Activated CD8-positive, alpha-beta memory T cell treated with anti-CD3 and anti-CD28 coated beads, Interleukin-2, amount 50 U/mL, for 1 hour (primary cell): ENCODE data around the gene MAGEA9B.
"Not testable (repeated sequence)": the region's sequence is repeated elsewhere in the genome, so short reads cannot be mapped to it uniquely, and the experiment has no call there.

ENCODE experiments used
- DNase-seq: peaks from one replicate; pipeline ENCODE4 v3.0.0-alpha.2; 2020; ENCODE audit errors: extremely low read depth

MAGEA9B gene, protein sequence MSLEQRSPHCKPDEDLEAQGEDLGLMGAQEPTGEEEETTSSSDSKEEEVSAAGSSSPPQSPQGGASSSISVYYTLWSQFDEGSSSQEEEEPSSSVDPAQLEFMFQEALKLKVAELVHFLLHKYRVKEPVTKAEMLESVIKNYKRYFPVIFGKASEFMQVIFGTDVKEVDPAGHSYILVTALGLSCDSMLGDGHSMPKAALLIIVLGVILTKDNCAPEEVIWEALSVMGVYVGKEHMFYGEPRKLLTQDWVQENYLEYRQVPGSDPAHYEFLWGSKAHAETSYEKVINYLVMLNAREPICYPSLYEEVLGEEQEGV

DNA sequence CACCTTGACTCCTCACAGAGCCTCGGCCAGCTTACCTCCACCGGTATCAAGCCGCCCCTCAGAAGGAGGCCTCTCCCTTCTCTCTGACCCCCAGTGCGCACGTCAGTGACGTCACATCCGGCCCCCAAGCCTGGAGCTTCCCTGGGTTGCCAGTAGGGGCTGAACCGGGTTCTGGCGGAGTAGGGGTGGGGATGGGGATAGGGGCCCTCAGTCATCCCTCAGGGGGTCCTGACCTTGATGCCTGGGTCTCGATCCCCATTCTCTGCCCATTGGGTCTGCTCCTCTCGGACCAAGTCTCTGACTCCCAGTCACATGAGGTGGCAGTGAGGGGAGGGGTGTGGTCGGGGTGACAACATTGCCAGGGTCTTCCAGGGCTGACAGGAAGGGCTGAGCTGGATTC, at the start of gene MAGEA9B:
Gene MAGEA9B, minus strand, starts transcription at position 101 of the 400 bp plus-strand sequence. CDS start 4,280 bp downstream, outside the sequence.
- not testable (repeated sequence) for DNase-seq

DNA sequence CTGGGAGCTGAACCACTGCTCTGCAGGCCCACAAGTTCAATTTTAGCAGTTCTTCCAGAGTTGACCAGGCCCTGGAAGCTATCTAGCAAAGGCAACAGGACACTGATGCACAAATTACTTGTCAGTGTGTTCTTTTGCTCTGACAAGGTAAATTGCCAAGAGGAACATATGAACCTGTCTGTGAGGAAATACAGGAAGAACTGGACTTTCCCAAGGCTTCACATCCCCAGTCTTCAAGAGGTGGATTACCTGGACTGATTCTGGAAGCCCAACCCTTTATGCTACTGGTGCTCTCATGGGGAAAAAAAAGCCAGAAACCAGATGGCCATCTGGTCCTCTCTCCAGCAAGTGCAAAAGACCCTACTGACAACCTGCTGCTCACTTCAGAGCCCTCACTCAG, 46.3 kb upstream of the MAGEA9B start:
- no peak for DNase-seq

DNA sequence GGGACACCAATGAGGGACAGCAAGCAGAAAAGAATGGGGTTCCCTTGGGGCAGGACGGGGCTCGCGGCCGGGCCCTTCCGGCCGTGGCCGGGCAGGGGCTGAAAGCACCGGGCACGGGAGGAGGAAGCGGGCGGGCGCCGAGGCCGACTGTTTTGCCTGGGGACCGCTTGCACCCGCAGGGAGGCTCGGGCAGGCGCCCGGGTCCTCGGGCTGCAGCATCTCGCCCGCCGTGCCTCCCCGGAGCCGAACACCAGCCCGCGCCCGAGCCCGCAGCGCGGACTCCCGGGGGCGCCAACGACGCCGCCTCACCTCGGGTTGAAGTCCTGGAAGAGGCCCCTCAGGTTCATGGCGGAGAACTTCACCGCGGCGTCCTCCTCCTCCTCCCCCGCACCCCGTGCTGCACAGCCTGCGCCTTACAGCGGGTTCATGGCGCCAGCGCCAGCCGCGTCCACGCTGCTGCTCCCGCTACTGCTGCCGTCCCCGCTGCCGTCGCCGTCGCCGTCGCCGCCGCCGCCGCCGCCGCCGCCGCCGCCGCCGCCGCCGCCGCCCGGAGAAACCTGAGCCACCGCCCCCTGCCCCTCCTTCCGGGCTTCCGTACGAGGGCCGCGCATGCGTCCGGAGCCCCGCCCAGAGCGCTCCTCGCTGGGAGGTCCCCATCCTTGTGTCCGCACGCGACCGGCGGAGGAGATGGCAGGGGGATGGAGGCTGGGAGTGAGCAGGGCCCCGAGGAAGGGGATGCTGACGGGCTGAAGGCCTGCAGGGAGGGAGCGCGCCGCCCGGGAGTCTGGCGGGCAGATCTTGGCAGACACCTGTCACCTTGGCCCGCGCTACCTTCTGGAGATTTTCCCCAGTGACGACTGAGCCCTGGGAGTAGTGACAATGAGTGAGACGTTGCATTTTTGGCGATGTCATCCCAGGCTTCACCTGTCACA, 44.2 kb upstream of the MAGEA9B start, which contains the start of gene TMEM185A:
Gene TMEM185A, minus strand, starts transcription at position 559 of the 932 bp plus-strand sequence. Its CDS starts 212 bp downstream, at position 347.
- DNase-seq, result peak; percentile 14

DNA sequence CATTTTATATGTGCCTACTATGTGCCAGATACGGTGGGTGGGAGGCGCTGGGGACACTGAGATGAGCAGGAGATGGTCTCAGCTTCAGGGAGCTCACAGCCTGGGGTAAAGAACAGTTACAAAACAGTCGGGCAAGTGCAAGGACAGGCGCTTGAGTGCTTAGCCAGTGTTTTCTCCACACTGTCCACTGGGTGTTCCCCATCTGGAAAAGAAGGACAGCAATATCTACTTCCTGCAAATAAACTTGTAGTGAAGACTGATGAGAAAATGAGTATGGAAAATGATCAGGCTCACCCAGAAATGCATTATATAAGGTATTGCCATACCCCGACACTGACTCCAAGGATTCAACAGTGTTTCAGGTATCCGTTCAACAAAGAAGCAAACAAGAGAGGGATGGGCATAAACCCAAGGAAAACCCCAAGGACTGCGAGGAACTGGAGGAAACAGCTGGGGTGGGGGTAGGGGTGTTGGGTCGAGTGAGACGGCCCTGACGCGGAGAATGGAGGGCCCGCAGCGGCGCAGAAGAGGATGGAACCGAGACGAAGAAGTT, 43.5 kb upstream of the MAGEA9B start:
- DNase-seq, result no peak

DNA sequence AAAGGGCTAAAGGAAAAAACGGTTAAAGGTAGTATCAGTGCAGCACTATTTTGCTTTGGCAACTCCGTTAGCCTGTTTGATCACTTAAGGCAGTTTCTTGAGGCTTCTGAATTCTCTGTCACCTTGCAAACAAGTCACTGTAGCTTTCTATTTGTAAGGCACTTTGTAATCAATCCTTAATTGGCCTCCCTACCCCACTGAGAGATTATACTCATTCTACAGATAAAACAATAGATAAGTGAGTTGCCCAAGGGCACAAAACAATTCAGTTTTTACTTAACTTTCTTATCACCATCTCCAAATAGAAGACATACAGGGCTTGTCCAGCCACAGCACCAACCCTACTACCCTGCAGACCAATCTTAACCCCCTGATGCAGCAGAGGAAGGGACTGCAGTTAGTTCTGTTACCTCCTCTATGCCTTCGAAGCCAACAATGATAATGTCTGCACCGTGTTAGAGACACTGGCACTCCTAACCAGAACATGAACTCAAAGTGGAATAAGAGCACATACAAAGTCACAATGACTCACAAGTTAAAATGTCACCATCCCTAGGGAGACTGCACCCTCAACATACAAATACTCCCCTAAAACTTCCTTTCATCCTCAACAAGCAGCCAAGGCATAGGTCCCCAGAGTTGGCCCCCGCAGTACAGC, 42.6 kb upstream of the MAGEA9B start:
- DNase-seq, result no peak

DNA sequence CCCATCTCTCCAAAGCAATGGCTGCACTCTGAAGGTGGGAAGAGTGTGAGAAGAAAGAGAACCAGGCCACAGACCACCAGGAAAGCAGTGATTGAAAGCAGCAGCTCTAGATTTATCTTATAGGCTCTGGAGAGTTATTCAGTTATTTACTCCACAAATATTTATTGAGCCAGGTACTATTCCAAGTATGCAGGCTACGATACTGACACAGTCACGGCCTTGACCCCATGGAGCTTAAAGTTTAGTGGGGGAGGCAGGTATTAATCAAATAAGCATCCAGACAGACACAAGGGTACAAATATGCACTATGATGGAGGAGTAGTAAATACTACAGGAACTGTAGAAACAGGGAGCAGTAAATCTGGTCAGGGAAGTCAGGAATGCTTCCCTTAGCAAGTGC, 41.5 kb upstream of the MAGEA9B start:
- no peak for DNase-seq

DNA sequence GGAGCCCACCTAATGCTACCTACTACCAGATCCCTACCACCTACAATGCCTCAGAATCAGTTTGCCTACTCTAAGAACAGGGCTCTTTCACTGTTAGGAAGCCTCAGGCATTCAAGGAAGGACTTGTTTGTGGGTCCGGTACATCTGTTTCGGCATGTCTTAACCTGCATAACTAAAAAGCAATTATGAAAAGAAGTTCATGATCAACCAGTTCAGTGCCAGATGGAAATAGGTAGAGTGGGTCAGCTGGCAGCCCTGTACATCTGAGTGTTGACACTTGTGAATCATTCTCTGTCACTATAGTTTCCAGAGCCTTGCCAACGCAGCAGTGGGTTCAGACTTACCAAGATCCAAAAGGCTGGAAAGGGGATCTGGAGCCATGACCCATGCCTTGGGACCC, 41.0 kb upstream of the MAGEA9B start:
- no peak for DNase-seq

DNA sequence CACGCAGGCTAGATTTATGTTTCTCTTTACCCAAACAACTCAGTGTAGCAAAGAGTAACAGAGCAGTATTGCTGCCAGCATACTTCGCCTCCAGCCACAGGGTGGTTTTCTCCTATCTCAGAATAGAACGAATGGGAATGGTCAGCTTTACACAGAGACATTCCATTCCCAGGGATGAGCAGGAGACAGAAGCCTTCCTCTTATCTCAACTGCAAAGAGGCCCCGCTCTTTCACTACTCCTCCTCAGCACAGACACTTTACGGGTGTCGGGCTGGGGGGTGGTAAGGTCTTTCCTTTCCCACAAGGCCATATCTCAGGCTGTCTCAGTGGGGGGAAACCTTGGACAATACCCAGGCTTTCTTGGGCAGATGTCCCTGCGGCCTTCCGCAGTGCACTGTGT, 39.6 kb upstream of the MAGEA9B start:
- not testable (repeated sequence) for DNase-seq

DNA sequence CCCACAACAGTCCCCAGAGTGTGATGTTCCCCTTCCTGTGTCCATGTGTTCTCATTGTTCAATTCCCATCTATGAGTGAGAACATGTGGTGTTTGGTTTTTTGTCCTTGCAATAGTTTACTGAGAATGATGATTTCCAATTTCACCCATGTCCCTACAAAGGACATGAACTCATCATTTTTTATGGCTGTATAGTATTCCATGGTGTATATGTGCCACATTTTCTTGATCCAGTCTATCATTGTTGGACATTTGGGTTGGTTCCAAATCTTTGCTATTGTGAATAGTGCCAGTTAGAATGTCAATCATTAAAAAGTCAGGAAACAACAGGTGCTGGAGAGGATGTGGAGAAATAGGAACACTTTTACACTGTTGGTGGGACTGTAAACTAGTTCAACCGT, 32.4 kb upstream of the MAGEA9B start:
- DNase-seq, result not testable (repeated sequence)

DNA sequence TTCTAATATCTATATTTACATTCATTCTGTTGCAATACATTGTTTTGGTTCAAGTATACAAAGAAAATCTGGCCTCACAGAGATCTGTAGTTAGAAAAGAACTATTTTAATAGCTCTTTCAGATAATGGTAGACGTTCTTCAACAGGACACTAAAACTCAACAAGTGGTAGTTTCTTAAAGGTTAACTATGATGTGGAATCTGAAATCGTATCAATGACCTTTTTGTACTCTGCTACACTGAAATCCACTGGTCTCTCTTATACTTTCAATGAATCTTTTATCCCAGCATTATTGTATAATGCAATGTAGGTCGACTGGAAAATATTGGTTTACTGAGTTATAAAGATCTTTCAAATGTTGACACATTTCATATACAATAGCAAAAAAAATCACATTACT, 31.6 kb upstream of the MAGEA9B start:
- DNase-seq, result no peak

DNA sequence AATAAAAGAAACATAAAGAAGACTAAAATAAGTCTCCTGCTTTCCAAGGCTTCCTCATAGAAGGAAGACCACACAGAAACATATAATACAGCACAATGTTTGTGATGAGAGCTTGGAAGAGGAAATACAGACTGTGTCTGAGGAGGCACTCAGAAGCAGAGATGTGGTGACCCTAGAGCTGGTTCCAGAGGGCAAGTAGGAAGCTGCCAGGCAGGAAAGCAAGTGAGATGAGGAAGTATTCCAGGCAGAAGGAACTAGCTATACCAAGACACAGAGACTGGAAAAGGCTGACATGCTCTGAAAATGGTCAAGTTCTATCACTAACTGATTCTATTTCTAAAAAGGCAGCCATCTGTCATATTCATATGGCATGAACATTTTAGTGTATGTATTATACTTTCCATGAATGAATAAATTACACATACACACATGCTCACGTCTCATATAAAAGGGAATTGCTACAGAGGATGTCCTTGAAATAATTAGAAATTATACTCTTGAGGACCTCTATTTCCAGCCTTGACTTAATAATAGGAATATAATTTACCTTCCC, 24.4 kb upstream of the MAGEA9B start:
- DNase-seq, result no peak

DNA sequence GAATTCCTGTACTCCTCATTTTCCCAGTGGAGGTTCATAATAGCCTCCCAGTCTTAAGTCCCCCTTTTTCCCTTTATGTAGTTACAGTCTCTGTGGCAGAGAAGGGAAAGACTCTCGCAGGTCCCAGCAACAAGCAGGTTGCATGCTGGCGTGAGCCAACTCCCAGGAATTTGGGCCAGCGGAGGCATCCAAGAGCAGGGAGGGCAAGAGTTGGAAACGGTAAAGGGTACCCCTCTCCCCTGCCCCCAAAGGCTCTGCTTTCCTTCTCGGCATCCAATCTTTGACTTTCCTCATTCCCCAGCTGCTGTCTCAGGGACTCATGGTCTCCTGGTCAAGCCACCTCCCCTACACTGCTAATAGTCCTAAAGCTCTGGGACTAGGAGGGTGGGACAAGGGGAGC, 23.3 kb upstream of the MAGEA9B start:
- no peak for DNase-seq

DNA sequence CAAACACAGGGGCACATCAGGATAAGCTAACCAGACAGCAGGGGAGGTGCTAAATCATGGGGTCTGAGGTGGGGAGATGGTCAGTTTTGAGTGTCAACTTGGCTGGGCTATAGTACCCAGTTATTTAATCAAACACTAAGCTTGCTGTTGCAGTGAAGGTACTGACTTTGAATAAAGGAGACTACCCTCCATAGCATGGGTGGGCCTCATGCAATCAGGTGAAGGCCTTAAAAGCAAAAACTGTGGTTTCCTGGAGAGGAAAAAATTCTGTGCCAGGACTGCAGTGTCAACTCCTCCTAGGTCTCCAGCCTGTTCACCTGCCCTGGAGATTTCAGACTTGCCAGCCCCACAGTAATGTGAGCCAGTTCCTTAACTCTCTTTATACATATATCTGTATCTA, 20.4 kb upstream of the MAGEA9B start:
- no peak for DNase-seq

DNA sequence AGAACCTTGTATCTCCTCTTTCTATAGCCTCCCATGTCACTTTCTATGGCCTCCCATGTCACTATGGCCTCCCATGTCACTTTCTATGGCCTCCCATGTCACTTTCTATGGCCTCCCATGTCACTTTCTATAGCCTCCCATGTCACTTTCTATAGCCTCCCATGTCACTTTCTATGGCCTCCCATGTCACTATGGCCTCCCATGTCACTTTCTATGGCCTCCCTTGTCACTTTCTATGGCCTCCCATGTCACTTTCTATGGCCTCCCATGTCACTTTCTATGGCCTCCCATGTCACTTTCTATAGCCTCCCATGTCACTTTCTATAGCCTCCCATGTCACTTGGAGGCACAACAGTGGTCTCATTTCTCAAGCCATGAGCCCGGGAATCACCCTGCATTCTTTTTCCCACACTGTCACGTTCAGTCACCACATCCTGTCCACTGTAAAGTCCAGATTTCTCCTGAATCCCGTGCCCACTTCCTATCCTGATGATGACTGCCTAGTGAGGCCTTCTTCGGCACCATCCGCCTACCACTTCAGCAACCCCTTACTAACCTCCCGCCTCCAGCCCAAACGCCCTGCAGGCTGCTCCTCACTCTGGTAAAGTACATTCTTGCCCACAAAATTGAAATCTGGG, 18.1 kb upstream of the MAGEA9B start:
- not testable (repeated sequence) for DNase-seq

DNA sequence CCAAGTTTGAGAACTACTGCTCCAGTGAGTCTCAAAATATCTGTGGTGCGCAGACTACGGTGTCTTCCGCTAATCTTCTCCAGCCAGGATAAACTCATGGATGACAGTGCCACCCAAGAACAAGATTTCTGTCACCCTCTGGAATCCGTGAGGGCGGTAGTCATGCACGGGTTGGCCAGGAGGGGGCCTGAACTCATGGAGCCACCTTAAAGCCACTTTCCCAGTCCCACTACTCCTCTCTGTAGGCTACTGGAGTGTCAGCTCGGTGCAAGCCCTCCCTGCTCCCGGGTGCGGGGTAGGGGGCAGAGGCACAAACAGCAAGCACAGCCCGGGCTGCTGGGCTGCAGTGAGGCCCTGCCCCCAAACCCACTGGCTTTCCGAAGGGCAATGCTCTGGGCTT, 11.3 kb upstream of the MAGEA9B start:
- not testable (repeated sequence) for DNase-seq

DNA sequence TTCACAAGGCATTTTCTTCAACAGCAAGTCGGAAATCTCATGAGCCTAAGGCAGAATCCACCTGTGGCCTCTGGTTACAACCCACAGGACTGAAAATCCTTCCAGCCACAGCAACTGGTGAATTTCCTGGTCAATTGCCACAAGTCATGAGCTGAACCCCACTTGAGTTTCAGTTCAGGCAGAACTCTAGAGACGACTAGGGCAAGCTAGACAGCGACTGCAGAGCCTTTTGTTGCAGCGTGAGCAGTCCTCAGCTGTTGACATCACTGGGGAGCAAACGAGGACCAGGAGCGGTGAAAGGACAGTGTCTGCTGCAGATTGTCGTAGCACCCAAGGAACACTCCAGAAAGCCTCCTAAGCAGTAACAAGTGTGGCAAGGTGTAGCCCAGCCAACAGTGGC, 8.7 kb upstream of the MAGEA9B start:
- DNase-seq, result not testable (repeated sequence)

DNA sequence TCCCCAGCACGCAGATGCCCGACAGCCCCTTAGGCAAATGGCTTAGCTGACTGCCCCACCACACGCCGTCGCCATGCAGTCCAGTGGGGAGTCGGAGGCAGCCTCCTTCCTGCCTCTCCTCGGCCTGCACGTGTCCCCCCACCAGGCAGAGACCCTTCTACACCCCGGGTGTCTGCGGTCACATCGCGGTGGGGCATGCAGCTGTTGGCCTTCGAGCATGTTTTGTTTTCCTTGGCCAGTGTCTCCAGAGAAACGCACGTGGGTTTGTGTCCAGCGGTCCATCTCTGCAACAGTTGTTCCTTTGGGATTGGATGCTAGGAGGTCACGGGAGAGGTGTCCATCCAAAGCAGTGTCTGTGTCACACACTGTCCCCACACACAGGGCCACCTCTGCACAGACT, 8.0 kb upstream of the MAGEA9B start, which contains the start of gene HSFX2:
Gene HSFX2, minus strand, starts transcription at position 101 of the 400 bp plus-strand sequence. CDS start 614 bp downstream, outside the sequence.
- DNase-seq, result not testable (repeated sequence)

DNA sequence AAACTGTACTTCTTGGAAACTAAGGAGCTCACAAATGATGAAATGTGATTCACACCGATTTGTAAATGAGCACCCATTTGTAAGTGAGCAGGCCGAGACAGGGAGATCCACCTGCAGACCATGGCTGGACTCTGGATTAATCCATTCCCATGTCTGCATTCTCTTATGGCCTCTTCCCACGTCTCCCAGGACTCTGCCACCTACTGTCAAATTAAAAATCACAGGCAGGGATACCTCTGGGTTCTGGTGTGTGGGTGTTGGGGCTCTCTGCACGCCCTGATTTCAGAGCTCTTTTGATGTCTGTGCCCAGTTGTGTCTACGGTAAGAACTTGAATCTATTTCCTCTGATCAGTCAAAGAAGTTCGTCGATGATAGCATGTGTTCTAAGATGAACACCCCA, 3.7 kb upstream of the MAGEA9B start:
- DNase-seq, result not testable (repeated sequence)

DNA sequence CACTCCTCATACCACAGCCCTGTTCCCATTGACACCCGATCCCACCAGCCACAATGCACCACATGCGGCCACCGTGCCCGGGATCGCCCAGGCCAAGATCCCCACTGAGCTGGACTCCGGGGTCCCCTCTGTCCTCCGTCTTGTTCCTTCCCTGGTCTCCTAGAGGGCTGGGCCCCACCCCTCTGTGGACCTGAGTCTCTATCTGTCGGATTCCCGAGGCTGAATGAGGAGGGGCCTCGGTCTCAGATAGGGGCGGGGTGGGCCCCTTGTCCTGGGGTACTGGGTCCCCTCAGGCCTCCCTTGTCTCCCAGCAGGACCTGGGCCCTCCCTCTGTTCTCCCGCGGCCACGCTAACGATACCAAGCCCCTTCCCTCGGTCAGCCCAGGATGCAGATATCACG, 1.6 kb downstream of the MAGEA9B start:
- DNase-seq, result not testable (repeated sequence)

DNA sequence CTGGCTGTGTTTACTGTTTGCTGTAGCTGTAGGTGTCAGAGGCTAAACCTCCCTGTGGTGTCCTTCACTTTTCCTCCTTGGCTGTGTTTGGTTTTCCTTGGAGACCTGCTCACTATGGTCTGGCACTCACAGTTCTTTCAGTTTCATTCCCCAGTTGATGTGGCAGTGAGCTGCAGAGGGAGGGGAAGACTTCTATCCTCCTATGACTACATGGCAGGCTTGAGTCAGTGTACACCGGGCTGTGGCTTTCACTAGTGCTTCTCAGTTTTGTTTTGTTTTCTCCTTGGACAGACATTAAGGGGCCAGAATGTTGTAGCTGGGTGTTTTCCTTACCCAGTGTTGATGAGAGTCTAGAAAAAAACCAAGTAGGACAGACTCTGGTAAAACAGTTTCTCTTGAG, 13.8 kb downstream of the MAGEA9B start:
- not testable (repeated sequence) for DNase-seq

DNA sequence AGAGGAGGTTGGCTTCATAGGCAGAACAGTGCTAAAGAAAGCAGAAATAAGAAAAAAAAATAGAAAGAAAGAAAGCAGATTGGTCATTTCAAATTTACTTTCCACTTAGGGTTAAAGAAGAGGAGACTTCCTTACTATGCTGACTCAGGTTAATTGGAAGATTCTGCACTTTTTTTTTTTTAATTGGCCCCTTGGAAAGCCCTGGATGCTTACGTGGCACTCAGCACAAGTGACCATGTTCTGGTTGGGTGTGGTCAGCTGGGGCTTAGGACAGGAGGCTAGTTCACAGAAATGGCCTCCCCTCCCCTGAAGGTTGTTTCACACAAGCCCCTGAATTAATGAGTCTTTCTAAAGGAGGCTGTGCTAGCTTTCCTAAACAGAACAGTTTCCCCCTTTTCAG, 14.5 kb downstream of the MAGEA9B start:
- DNase-seq, result no peak
